Right lobe of liver (tissue), 6 donors: Measurements from ENCODE around the gene TPO. TPM values are rescaled to one million over a fixed set of nuclear protein-coding genes. Genes with fewer than 3 reads are reported as not detected.
"Not testable (repeated sequence)": the region's sequence is repeated elsewhere in the genome, so short reads cannot be mapped to it uniquely, and the experiment has no call there.

ENCODE experiments used
- ATAC-seq, 4 donors: fragments of 200-7000 bp; cut with Tn5 transposase; one replicate each; pipeline ENCODE4 v1.9.1; 2020; ENCODE audit warnings: mild to moderate bottlenecking in 4 of 4, moderate library complexity in 4 of 4
- DNase-seq, 3 donors: peaks; one replicate each; pipeline ENCODE4 v3.0.0-alpha.2; 2020
- H3K27ac ChIP-seq, 3 donors: fragments of 200-600 bp; one replicate each; pipeline ENCODE4 v1.8.0; 2022
- H3K27me3 ChIP-seq, 2 donors: fragments of 200-600 bp; one replicate each; pipeline ENCODE4 v1.8.0; 2022
- H3K36me3 ChIP-seq, 4 donors: fragments of 200-600 bp; sonication (generic) in 1 of 4; one replicate each; pipeline versions ENCODE4 v1.5.1 to v1.8.0; 2017 to 2022; ENCODE audit warnings: control low read depth in 1 of 4
- H3K4me1 ChIP-seq, 4 donors: fragments of 200-600 bp; sonication (generic) in 1 of 4; one replicate each; pipeline versions ENCODE4 v1.5.1 to v1.8.0; 2017 to 2022; ENCODE audit warnings: control low read depth in 1 of 4
- H3K4me3 ChIP-seq, 3 donors: fragments of 200-600 bp; one replicate each; pipeline ENCODE4 v1.8.0; 2022
- H3K9me3 ChIP-seq, 4 donors: fragments of 200-600 bp; sonication (generic) in 1 of 4; one replicate each; pipeline versions ENCODE4 v1.5.1 to v1.8.0; 2017 to 2022; ENCODE audit warnings: control low read depth in 1 of 4
- CTCF ChIP-seq, 4 donors: fragments of 200-600 bp in 3 of 4; fragments of 450-650 bp in 1 of 4; IDR thresholded peaks; one replicate each; pipeline versions ENCODE4 v1.5.1 to v1.8.0; 2016 to 2022; ENCODE audit warnings: antibody characterized with exemption in 4 of 4, mild to moderate bottlenecking in 2 of 4
- POLR2A ChIP-seq: fragments of 450-650 bp; IDR thresholded peaks from one replicate; pipeline ENCODE4 v1.6.1; 2017; ENCODE audit warnings: antibody characterized with exemption, mild to moderate bottlenecking
- WGBS: methylation state at CpG from one replicate; pipeline ENCODE4 v1.1.6; 2018; ENCODE audit warnings: low coverage, low lambda C conversion rate; ENCODE audit not compliant: insufficient coverage; ENCODE audit errors: missing lambda C conversion rate; 5-methylcytosine and 5-hydroxymethylcytosine counted together
- intact Hi-C, 2 donors: fragments of 100-400 bp; cut with DNase I; formaldehyde crosslinking; loops; one replicate each; pipeline versions ENCODE4 v1.11.2 to v1.14.1; 2022
- total RNA-seq, 6 experiments: library from RNA; depleted of rRNA in 2 of 6; stranded (reverse); fragments of >200 nt in 2 of 6; fragmentation: NEBNext Ultra II Directional in 3 of 6; extraction: Animal tissue kit (Norgen Biotek cat#: 25700) in 3 of 6; gene quantifications; one replicate each; pipeline versions ENCODE4 v1.1.0 to v1.2.4, GENCODE V29; 2016 to 2023
- donor health status: DM: no; HTN: yes; CAD: no.
- donor health status: DM: no; HTN: no; CAD: no.
- donor health status: DM: no; HTN: no; CAD: no.
- donor health status: DM: no; HTN: yes; CAD: no.
- donor health status: DM: no; HTN: yes; CAD: no.

TPO gene
- total RNA-seq, 6 experiments from 2014 or later, result not detected

GRCh38 chr2:1514391-1515072 lies 101.3 kb downstream of the TPO start:
- no peak for TF ChIP-seq POLR2A
- no peak for TF ChIP-seq CTCF (IDR thresholded peaks at IDR 0.05)
- H3K27me3 ChIP-seq, result no peaks in the 10 kb centered on the region
- ATAC-seq (no peak), DNase-seq (peak in 1 of 3 donors; percentile 37)
- no peak overlapping the region for H3K4me3 ChIP-seq
- no peaks in the 10 kb centered on the region for H3K9me3 ChIP-seq
- H3K36me3 ChIP-seq, result no peaks in the 10 kb centered on the region
- H3K4me1 ChIP-seq, result no peaks in the 10 kb centered on the region
- 46% methylated on average over 16 of the region's 18 CpGs for WGBS
- H3K27ac ChIP-seq, result no peak overlapping the region
- intact Hi-C loops, result no loop called here

- TF ChIP-seq POLR2A, result no peak
- TF ChIP-seq CTCF (IDR thresholded peaks at IDR 0.05), result no peak
- Histone ChIP-seq H3K36me3 (no peaks in the 10 kb centered on the region), H3K9me3 (no peaks in the 10 kb centered on the region), H3K27me3 (no peaks in the 10 kb centered on the region), H3K4me3 (no peak overlapping the region), H3K27ac (no peak overlapping the region), H3K4me1 (no peaks in the 10 kb centered on the region)
- DNase-seq (peak in 1 of 3 donors; percentile 16), ATAC-seq (no peak)
- WGBS, result 47% methylated on average over 3 of the region's 8 CpGs
- intact Hi-C loops, result no loop called here
Measured at GRCh38 chr2:1515073-1515430, 101.8 kb downstream of the TPO start.

GRCh38 chr2:1515986-1516797 lies 102.9 kb downstream of the TPO start:
- no peak for TF ChIP-seq CTCF (IDR thresholded peaks at IDR 0.05)
- TF ChIP-seq POLR2A, result no peak
- no peaks in the 10 kb centered on the region for H3K36me3 ChIP-seq
- H3K4me3 ChIP-seq, result no peak overlapping the region
- ATAC-seq (no peak), DNase-seq (peak in 1 of 3 donors; percentile 35)
- no peaks in the 10 kb centered on the region for H3K27me3 ChIP-seq
- no peak overlapping the region for H3K27ac ChIP-seq
- WGBS, result 66% methylated on average over 13 of the region's 23 CpGs
- H3K9me3 ChIP-seq, result no peaks in the 10 kb centered on the region
- intact Hi-C loops, result no loop called here
- no peaks in the 10 kb centered on the region for H3K4me1 ChIP-seq

GRCh38 chr2:1516798-1517060 lies 103.5 kb downstream of the TPO start:
- no peaks in the 10 kb centered on the region for H3K36me3 ChIP-seq
- no peaks in the 10 kb centered on the region for H3K27me3 ChIP-seq
- no peak overlapping the region for H3K27ac ChIP-seq
- intact Hi-C loops, result no loop called here
- H3K9me3 ChIP-seq, result no peaks in the 10 kb centered on the region
- TF ChIP-seq POLR2A, result no peak
- TF ChIP-seq CTCF (IDR thresholded peaks at IDR 0.05), result no peak
- no CpG with 5 or more reads among the region's 7 CpGs for WGBS
- no peak for ATAC-seq
- no peaks in the 10 kb centered on the region for H3K4me1 ChIP-seq
- DNase-seq, result peak in 1 of 3 donors; percentile 44
- no peak overlapping the region for H3K4me3 ChIP-seq

GRCh38 chr2:1517291-1517690 lies 104.0 kb downstream of the TPO start:
- H3K27me3 ChIP-seq, H3K27ac ChIP-seq, H3K9me3 ChIP-seq, H3K4me1 ChIP-seq, H3K36me3 ChIP-seq, intact Hi-C loops, H3K4me3 ChIP-seq, ATAC-seq: not testable (repeated sequence)
- peak in 1 of 3 donors; percentile 7 for DNase-seq
- 67% methylated on average over 5 of the region's 5 CpGs for WGBS
